ENCODE results near the gene PRDM16. TPM values are rescaled to one million over a fixed set of nuclear protein-coding genes. Genes with fewer than 3 reads are reported as not detected.

PRDM16 gene
- total and polyA plus RNA-seq, 2 of the 13 experiments (the other 11 are each of a cell fraction or from before 2014, with no cell fraction given), result 0.15 to 0.81 TPM

GRCh38 chr1:3456964-3457909, 388.2 kb downstream of the PRDM16 start (continued):
- TF ChIP-seq, protein P1, sequence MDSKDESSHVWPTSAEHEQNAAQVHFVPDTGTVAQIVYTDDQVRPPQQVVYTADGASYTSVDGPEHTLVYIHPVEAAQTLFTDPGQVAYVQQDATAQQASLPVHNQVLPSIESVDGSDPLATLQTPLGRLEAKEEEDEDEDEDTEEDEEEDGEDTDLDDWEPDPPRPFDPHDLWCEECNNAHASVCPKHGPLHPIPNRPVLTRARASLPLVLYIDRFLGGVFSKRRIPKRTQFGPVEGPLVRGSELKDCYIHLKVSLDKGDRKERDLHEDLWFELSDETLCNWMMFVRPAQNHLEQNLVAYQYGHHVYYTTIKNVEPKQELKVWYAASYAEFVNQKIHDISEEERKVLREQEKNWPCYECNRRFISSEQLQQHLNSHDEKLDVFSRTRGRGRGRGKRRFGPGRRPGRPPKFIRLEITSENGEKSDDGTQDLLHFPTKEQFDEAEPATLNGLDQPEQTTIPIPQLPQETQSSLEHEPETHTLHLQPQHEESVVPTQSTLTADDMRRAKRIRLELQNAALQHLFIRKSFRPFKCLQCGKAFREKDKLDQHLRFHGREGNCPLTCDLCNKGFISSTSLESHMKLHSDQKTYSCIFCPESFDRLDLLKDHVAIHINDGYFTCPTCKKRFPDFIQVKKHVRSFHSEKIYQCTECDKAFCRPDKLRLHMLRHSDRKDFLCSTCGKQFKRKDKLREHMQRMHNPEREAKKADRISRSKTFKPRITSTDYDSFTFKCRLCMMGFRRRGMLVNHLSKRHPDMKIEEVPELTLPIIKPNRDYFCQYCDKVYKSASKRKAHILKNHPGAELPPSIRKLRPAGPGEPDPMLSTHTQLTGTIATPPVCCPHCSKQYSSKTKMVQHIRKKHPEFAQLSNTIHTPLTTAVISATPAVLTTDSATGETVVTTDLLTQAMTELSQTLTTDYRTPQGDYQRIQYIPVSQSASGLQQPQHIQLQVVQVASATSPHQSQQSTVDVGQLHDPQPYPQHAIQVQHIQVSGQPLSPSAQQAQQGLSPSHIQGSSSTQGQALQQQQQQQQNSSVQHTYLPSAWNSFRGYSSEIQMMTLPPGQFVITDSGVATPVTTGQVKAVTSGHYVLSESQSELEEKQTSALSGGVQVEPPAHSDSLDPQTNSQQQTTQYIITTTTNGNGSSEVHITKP (CRISPR knock-in tag; IDR thresholded peaks at IDR 0.05; ENCODE audit: low read depth), result peak; percentile 4
- 0 out of 2 replicates have a peak, but pooled peaks have one; percentile 16 for TF ChIP-seq ZNF337 (CRISPR knock-in tag; IDR thresholded peaks at IDR 0.05; ENCODE audit: borderline replicate concordance, low read depth)
- TF ChIP-seq SYNCRIP (IDR thresholded peaks at IDR 0.05; ENCODE audit: insufficient read depth, low read depth, low read length), result no peak
- TF ChIP-seq, protein P2, sequence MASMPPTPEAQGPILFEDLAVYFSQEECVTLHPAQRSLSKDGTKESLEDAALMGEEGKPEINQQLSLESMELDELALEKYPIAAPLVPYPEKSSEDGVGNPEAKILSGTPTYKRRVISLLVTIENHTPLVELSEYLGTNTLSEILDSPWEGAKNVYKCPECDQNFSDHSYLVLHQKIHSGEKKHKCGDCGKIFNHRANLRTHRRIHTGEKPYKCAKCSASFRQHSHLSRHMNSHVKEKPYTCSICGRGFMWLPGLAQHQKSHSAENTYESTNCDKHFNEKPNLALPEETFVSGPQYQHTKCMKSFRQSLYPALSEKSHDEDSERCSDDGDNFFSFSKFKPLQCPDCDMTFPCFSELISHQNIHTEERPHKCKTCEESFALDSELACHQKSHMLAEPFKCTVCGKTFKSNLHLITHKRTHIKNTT (CRISPR knock-in tag; IDR thresholded peaks at IDR 0.05), result no peak
- TF ChIP-seq ZNF644 (CRISPR knock-in tag; IDR thresholded peaks at IDR 0.05; ENCODE audit: low read depth), result 0 out of 2 replicates have a peak, but pooled peaks have one; percentile 24
- TF ChIP-seq ZNF343 (CRISPR knock-in tag; IDR thresholded peaks at IDR 0.05), result no peak
- TF ChIP-seq SKI (IDR thresholded peaks at IDR 0.05; ENCODE audit: partially characterized antibody), result peak; percentile 8
- TF ChIP-seq, protein P3, sequence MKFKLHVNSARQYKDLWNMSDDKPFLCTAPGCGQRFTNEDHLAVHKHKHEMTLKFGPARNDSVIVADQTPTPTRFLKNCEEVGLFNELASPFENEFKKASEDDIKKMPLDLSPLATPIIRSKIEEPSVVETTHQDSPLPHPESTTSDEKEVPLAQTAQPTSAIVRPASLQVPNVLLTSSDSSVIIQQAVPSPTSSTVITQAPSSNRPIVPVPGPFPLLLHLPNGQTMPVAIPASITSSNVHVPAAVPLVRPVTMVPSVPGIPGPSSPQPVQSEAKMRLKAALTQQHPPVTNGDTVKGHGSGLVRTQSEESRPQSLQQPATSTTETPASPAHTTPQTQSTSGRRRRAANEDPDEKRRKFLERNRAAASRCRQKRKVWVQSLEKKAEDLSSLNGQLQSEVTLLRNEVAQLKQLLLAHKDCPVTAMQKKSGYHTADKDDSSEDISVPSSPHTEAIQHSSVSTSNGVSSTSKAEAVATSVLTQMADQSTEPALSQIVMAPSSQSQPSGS (CRISPR knock-in tag; IDR thresholded peaks at IDR 0.05), result no peak
- TF ChIP-seq, protein P4, sequence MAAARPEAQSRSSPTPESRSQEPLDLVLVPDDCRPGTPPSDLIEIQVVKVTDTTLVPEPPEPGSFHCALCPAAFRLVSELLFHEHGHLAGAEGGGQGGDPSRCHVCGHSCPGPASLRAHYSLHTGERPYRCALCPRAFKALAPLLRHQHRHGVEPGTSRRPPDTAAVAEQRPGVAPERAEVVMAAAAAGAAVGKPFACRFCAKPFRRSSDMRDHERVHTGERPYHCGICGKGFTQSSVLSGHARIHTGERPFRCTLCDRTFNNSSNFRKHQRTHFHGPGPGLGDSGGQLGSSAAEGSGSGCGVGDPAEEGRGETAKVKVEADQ (CRISPR knock-in tag; IDR thresholded peaks at IDR 0.05; ENCODE audit: borderline replicate concordance), result no peak
- no peak for TF ChIP-seq HCFC1 (IDR thresholded peaks at IDR 0.05; ENCODE audit: low read depth, low read length)
- no peak for TF ChIP-seq ZNF275 (CRISPR knock-in tag; IDR thresholded peaks at IDR 0.05; ENCODE audit: borderline replicate concordance)
- no peak for TF ChIP-seq CEBPB (IDR thresholded peaks at IDR 0.05; ENCODE audit: borderline replicate concordance, low read depth, low read length)
- TF ChIP-seq REL (CRISPR knock-in tag; conservative IDR thresholded peaks at IDR 0.05), result no peak
- peak; percentile 52; the same call in 1 of the 2 replicates for TF ChIP-seq ZNF792 (CRISPR knock-in tag; IDR thresholded peaks at IDR 0.05)
- no peak; the same call in 1 of the 2 replicates for TF ChIP-seq ZNF564 (CRISPR knock-in tag; IDR thresholded peaks at IDR 0.05)
